NCI-H146 (cell line): ENCODE measurements around the gene VASH2.
"Not testable (repeated sequence)": the region's sequence is repeated elsewhere in the genome, so short reads cannot be mapped to it uniquely, and the experiment has no call there.

Experiments
- DNase-seq: peaks from one replicate; lab custom pipeline; 2025; lab: John Stamatoyannopoulos, UW

The VASH2 gene

DNA sequence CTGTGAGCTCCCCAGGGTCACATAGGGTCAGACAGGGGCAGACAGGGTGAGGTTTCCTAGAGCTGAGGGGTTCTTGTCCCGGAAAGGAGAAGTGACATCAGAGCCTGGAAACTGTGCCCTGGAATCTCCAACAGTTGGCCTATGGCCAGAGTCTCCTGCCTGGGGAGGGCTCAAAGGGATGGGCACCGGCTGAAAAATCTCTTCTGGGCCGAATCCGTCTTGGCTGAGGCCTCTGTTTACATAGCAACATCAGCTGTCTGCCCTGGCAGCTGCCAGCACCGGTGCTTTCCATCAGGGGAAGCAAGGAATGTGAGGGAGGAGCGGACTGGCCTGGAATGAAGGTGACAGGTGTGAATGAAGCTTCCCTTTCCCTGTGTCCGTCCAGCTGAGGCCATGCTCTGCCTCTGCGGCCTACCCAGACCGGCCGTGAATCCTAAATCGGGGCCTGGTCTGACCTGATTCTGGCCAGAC lies 30.7 kb downstream of the VASH2 start:
- DNase-seq = peak; percentile 51

DNA sequence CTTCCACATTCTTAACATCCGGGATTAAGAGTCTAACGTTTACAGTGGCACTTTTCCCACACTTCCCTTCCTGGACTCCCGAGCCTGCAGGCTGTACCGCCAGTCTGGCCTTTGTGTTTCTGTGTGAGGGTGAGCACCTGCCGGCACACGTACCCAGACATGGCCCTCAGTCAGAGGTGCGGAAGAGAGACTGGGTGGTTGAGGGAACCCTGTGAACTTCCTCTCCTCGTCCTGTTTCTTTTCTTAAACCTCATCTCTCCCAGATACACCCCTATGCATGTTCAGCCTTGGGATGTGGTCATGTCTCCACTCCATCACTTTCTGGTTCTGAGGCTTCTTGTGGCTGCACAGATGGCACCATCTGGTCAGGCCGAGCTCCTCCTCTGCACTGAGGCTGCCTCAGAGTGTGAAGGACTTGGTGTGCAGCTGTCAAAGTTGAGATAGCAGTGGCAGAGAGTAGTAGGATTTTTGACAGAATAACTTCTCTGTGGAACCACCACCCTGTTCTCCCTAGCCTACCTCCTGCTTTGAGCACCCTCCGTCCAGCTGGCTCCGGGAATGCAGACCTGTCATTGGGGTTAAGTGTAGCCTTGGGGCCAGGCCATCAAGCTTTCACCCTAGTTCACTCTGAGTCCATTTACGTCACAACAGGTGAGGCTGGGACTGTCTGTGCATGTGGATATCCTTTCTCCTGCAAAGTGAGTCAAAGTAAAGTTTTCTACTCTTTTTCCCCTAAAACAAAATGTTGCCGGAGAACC lies 31.4 kb downstream of the VASH2 start:
- no peak for DNase-seq

DNA sequence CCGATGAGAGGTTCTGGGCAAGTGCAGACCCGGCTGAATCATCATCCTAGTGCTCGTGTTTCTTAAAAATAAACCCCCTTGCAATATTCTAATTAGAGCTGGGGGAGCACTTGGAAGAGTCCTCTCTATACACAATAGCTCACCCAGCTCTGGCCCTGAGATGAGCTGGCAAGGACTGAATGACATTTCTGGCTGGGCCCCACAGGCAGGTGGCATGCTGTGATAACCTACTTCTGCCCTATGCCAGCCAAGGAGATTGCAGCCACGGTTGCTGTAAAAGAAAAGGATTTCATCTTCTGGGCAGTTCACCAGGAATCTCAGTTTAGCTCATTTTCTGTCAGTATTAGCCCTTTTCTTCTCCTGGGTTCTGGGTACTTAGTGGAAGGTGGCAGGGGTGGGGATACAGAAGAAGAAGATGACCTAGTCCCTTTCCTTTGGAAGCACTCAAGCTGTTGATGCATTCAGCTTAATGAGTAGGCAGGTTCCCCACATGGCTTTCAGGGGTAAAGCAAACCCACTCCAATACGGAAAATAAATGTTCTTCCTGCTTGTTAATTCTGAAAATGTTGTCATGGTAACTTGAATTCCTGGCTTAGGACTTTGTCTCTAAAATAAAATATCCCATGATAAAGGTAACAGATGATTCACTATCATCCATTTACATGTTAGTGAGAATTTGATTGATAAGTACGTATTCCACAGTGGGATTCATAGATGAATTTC lies 32.2 kb downstream of the VASH2 start:
- no peak for DNase-seq

DNA sequence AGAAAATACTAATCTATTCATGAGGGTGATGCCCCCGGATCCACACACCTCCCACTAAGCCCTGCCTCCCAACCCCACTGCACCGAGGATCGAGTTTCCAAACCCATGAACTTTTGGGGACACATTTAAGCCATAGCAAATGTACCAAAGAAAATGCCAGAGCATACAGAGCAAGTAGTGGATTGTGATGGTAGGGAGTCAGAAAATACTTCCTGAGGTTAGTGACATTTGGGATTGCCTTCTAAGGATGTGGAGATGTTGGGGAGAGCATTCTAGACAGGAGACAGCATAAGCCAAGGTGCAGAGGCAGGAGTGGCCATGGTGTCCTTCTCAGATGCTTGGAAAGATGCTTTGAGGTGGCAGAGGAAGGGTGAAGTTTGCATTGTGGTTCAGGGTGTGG lies 33.1 kb downstream of the VASH2 start:
- DNase-seq = no peak

DNA sequence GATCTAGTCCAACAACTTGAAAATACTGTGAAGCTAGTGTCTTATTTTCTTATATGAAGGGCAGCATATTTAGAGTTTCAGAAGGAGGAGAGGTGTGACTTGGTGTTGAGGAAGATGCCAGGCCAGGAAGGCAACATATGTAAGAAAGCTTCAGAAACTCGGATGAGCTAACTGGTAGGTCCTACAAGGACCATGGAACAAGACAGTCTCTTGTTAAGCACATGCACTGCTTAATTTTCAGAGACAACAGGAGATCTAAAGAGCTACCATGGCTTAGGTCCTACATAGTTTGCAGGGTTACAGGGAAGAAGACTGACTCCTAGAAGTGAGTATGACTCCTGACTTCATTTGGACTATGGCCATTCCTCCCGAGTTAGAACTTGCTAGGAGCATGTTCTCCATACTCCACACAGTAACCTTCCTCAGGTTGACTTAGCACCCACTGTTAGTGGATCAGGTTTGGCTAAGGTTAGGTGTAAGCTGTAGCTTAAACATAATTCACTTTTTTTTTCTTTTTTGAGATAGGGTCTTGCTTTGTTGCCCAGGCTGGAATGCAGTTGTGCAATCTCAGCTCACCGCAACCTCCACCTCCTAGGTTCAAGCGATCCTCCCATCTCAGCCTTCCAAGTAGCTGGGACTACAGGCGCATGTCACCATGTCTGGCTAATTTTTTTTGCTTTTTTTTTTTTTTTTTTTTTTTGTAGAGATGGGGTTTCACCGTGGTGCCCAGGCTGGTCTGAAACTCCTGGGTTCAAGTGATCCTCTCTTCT lies 34.4 kb downstream of the VASH2 start:
- DNase-seq = no peak

DNA sequence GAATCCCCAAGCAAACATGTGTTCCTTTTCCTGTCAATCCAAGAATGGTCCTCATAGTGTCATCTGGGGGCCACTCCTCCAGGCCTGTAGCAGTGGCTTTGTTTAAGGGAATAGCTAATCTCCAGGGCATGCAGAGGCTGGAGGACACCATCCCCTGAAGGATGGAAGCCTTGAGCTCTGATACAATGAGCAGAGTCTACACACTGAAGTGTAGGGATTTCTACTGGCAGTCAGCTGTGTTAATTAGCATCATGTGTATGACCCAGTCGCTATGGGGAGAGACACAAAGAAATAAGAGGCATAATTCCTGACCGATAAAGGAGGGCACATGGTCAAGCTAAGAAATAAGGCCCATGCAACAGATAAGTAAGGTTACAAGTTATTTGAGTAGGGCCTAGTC lies 36.2 kb downstream of the VASH2 start:
- no peak for DNase-seq

DNA sequence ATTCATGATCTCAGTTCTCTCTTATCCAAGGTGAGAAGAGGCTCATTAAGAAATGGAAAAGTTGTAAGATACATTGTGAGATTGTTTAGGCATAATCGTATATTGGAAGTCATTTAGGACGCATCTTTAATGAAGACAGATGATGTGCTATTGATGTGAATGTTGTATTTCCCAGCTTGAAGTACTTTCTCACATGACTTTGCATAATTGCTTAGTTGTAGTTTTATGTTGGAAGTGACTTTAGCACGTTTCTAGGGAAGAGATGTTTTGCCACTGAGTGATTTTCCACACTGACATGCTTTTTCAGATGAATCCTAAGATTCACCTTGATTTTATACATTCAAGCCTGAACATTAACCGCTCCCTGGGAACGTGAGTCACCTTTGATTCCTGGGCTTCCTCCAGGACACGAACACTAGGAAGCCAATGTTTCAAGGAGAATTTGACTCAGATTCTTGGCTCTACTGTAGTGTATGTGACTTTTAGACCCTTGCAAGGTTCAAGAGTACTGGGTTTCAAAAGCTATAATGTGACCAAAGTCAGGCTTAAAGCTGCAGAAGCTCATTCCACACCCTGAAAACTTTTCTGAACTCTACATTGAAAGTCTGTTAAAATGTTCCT lies 37.5 kb downstream of the VASH2 start:
- no peak for DNase-seq

DNA sequence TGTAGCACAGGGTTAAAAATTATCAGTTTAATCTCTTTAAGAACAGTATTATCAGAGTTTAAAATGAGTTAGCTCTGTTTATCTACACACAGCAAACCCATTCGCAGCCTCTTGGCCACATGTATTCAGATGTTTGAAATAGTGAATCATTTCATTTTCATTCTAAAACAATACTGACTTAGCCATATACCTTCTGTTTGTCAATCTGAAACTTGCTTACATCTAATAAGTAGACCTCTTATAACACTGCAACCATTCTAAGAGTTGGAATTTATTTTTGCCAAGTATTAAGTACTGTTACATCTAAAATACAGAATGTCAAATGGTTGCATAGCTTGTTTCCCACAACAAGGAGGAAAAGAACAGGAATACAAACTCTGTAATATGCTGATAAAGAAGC lies 39.9 kb downstream of the VASH2 start:
- DNase-seq = no peak

DNA sequence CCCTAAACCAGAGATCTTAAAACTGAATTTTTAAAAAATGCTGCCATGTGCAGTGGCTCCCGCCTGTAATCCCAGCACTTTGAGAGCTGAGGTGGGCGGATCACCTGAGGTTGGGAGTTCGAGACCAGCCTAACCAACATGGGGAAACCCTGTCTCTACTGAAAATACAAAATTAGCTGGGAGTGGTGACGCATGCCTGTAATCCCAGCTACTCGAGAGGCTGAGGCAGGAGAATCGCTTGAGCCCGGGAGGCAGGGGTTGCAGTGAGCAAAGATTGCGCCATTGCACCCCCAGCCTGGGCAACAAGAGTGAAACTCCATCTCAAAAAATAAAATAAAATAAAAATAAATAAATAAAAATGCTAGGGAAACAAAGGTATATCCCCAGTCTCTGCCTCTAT lies 43.6 kb downstream of the VASH2 start:
- not testable (repeated sequence) for DNase-seq

DNA sequence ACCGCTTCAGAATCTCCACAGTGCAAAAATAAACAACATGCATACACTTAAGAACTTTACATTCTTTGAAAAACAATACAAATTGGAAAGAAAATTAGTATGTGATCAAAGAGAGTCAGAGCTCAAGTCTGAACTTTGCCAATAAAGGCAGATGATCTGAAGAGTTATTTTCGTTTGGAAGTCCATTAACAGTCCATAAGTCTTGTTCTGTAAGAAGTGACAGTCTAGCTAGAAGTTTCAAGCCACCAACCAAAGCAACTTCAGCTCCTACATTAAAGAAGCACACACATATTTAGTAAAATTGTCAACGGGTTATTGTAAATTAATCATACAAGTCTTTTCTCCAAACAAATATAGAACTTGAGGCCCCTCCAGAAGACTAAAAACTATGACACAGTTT lies 44.6 kb downstream of the VASH2 start:
- DNase-seq = no peak

DNA sequence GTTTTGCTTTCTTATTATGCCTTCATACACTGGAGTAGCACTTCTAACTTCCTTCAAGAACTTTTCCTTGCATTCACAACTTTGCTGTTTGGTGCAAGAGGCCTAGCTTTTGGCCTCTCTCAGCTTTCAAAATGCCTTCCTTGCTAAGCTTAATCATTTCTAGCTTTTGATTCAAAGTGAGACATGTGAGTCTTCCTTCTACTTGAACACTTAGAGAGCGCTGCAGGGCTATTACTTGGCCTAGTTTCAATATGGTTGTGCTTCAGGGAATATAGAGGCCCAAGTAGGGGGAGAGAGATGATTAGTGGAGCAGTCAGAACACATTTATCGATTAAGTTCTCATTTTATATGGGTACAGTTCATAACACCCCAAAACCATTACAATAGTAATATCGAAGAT lies 52.9 kb downstream of the VASH2 start:
- DNase-seq = no peak

DNA sequence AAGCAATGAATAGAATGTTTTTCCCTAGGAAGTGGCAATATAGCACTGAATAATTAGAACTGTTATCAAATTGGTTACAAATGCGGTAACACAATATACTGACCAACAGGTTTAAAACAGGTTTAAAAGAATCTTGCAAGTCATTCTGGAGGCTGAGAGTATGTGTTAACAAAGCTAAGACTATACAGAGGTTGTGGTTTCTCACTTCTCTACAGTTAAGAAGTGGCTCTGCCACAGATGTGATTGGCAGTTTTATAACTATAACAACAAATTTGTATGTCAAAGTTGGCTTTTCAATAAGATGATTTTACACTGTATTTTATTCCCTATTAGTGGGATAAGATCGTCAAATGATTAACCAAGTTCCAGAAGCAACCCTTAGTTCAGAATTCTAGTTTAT lies 58.2 kb downstream of the VASH2 start:
- no peak for DNase-seq

DNA sequence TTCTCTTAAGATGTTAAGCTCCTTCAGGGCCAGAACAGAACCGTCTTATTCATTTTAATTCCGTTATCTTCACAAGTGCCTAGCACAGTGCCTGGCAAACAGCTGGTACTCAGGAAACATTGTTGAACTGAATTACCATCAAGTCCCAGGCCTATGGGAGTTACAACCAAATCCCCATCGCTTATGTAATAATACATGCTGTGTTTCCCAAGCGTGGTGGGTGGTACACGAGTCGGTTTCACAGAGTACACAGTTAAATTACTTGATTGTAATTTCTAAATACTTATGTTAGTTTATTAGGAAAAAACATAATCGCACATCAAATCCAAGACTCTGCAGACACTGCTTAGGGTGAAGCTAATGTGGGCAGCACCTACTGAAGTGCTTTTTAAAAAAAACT lies 64.3 kb downstream of the VASH2 start:
- peak; percentile 29 for DNase-seq

DNA sequence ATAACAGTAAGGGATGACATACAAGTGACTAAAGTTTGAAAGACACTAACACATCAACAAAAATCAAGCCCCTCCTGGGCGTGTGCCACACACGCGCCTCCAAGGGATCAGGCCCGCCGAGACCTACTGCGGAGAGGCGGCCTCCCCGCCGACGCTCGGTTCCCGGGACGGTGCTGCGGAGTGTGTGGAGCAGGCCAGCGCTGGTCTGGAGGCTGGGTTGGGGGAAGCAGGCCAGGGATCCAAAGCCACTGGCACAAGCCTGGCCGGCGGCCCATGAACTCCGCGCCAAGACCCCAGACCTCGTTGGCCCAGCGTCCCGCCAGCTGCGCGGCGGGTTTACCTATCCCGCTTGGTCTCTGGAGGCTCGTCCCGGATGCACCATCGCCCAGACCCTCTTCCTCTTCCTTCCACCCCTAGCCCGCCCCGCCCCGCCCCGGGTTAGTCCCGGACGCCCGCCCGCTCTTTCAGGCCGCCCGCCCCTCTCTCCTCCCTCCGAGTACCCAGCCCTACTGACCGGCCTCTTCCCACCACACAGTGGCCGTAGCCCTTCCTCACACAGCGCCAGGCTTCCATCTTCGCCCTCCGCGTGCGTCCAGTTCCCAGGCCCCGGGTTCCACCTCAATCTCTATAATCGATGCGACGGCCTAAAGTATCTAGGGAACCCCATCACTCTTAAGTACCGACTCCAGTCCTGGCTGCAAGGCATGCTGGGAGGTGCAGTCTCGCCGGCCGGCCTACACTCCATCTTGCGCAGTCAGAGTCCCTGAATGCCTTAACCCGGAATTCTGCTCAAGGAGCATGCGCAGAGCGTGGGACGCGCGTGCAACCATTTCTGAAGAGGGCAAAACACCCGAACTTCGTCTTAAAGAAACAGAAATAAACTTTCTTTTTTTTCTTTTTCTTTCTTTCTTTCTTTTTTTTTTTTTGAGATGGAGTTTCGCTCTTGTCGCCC lies 65.0 kb downstream of the VASH2 start, which contains the start of gene ANGEL2:
ANGEL2 (minus strand) TSS at position 769 of the 952 bp plus-strand sequence; CDS start at position 573, 196 bp downstream.
- peak; percentile 98 for DNase-seq

DNA sequence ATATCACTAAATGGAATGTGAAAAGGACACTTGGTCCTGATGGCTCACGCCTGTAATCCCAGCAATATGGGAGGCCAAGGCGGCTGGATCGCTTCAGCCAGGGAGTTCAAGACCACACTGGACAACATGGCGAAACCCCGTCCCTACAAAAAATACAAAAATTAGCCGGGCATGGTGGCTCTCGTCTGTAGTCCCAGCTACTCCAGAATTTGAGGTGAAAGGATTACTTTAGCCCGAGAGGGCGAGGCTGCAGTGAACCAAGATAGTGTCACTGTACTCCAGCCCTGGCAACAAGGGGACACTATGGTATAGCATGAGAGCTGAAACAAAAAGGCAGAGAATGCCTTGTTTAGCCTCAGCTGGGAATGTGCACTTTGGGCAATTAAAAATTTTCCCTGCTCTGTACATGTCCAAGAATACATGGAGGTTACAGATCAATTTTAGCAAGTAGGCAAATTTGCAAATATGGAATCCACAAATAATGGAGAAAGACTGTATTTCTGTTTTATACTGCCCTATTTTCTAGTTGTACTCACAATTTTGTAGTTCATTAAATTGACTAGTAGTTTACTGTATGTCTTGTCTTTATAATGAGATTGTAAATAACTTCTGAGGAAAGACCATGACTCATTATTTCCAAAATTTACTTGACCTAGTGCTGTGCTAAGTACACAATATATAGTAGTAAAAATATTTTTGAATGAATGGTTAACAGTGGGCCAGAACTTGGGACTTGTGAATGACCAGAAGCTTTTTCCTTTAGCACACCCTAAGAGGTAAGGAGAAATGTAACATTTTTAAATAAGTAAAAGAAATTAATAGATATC lies 67.3 kb downstream of the VASH2 start:
- no peak for DNase-seq

DNA sequence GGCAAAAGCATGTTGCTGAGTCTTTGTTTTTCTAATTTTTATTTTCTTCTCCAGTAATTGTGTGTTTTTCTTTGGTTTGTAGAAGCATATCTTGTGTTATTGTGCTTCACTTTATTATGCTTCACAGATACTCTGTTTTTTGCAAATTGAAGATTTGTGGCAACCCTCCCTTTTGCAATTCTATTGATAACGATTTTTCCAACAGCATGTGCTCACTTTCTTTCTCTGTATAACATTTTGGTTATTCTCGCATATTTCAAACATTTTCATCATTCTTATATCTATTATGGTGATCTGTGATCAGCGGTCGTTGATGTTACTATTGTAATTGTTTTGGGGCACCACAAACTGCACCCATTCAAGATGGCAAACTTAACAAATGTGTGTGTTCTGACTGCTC lies 69.1 kb downstream of the VASH2 start:
- no peak for DNase-seq

DNA sequence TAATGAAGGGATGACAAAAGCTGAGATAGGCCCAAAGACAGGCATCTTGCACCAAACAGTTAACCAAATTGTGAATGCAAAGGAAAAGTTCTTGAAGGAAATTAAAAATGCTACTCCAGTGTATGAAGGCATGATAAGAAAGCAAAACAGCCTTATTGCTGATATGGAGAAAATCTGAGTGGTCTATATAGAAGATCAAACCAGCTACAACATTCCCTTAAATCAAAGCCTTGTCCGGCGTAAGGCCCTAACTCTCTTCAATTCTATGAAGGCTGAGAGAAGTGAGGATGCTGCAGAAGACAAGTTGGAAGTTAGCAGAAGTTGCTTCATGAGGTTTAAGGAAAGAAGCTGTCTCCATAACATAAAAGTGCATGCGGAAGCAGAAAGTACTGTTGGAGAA lies 69.7 kb downstream of the VASH2 start:
- DNase-seq = no peak

DNA sequence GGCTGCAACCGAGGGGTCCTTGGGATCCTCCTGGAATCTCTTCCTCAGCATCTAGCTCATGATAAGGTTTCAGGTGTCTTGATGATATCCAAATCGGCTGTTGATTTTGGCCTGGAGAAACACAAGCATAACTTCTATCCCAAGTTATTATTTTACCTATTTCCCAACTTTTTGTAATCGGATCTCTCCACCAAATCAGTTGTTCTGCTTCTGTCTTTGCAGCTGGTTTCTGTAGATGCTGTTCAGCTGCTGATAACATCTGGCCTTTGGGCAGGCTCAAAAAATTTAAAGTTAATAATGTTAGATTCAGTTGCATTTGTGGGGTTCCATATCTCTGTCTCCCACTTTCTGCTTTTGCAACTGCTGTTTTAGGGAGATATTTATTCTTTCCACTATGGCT lies 76.7 kb downstream of the VASH2 start:
- DNase-seq = not testable (repeated sequence)

DNA sequence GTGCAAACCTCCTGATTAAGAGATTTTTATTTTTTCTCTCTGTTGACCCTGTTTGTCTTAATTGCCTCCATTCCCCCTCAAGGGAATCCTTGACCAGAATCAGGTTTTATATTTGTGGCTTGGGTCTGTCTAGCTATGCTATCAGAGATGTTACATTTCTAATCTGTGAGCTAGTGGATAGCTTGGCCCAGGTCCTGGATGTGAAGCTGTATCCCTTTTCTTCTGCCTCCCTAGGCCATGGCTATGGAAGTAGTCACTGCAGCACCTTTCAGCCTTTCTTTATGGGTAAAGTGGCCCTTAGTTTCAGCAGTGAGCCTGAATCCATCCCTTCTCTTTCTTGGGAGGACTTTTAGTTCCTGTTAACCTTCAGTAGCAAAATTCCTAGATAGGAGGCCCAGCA lies 82.3 kb downstream of the VASH2 start:
- no peak for DNase-seq

DNA sequence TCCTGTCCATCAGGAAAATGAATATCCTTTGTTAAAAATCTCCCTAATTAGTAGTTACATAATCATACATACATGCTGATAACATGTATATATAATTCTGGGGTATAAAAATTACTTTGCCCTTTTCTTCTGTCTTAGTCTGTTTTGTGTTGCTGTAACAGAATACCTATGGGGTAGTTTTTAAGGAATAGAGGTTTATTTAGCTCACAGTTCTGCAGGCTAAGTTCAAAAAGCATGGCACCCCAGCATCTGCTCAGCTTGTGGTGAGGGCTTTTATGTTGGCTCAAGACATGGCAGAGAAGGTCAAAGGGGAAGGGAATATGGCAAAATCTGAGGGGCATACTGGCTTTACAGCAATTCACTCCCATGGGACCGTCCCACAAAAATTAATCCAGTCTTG lies 84.4 kb downstream of the VASH2 start:
- no peak for DNase-seq
